Endothelial cell of umbilical vein (primary cell): Measurements from ENCODE around the gene JPH3. TPM values are rescaled to one million over a fixed set of nuclear protein-coding genes. Genes with fewer than 3 reads are reported as not detected.

ENCODE experiments used
- BruUV-seq: library from RNA; stranded (reverse); fragments of 400-500 nt; replicated peaks from 2 replicates; lab custom pipeline; 2021; lab: Mats Ljungman, UMichigan
- CTCF ChIA-PET: fragments of 300-600, 350-600 bp; sonication (Branson Sonifier 250); formaldehyde crosslinking; loops from one replicate; lab custom pipeline; 2021; ENCODE audit warnings: antibody characterized with exemption, inconsistent platforms; lab: Charles Lee
- POLR2A ChIA-PET: fragments of 300-600, 350-600 bp; sonication (Branson Sonifier 250); formaldehyde crosslinking; loops from one replicate; lab custom pipeline; 2021; ENCODE audit warnings: antibody characterized with exemption, inconsistent platforms; lab: Charles Lee
- DNase-seq: peaks from one replicate; pipeline ENCODE4 v3.0.0-alpha.2; 2011; ENCODE audit warnings: low read depth, low spot score
- FAIRE-seq: peaks from 2 replicates; lab custom pipeline; 2011; peaks lifted over from hg19 to GRCh38; lab: Jason Lieb, UNC
- H2AFZ ChIP-seq: 2 replicates; pipeline ENCODE4 v1.6.0; 2012; ENCODE audit warnings: low read depth, low read length, control low read depth, inconsistent platforms
- H3K27ac ChIP-seq: 2 replicates; pipeline ENCODE4 v1.5.1; 2011; ENCODE audit warnings: low read depth, mild to moderate bottlenecking, control low read depth, low read length, moderate library complexity; ENCODE audit not compliant: insufficient read depth
- H3K27me3 ChIP-seq, 2 experiments: 2 replicates each; pipeline versions ENCODE4 v1.6.0 to v1.6.1; 2011; ENCODE audit warnings: low read length in 2 of 2, mixed read lengths in 1 of 2; ENCODE audit not compliant: control insufficient read depth in 2 of 2, insufficient read depth in 2 of 2
- H3K36me3 ChIP-seq, 2 experiments: 2 replicates in 1 of 2; 3 replicates in 1 of 2; pipeline ENCODE4 v1.5.1; 2011; ENCODE audit warnings: low read length in 2 of 2, mild to moderate bottlenecking in 1 of 2, moderate library complexity in 1 of 2; ENCODE audit not compliant: control insufficient read depth in 2 of 2, insufficient read depth in 2 of 2; ENCODE audit errors: extremely low read depth in 1 of 2
- H3K4me1 ChIP-seq: 3 replicates; pipeline ENCODE4 v1.5.1; 2011; ENCODE audit warnings: mild to moderate bottlenecking, low read length; ENCODE audit not compliant: control insufficient read depth, insufficient read depth; ENCODE audit errors: extremely low read depth
- H3K4me2 ChIP-seq: 2 replicates; pipeline ENCODE4 v1.6.1; 2011; ENCODE audit warnings: low read length, control low read depth, mixed read lengths; ENCODE audit not compliant: insufficient read depth
- H3K4me3 ChIP-seq, 3 experiments: fragments of 200-600 bp in 1 of 3; sonication (generic), shearing (Covaris generic) in 1 of 3; replicated peaks in 1 of 3; 2 replicates each; pipeline ENCODE4 v1.5.1; 2011 to 2016; ENCODE audit warnings: control low read depth in 3 of 3, low read length in 3 of 3, mild to moderate bottlenecking in 2 of 3, inconsistent platforms in 1 of 3, low read depth in 1 of 3, moderate library complexity in 1 of 3; ENCODE audit not compliant: insufficient read depth in 1 of 3
- H3K79me2 ChIP-seq: 2 replicates; pipeline ENCODE4 v1.6.0; 2012; ENCODE audit warnings: low read length, inconsistent platforms; ENCODE audit not compliant: control insufficient read depth, insufficient read depth
- H3K9ac ChIP-seq: replicated peaks from 2 replicates; pipeline ENCODE3; 2011; ENCODE audit warnings: low read length, control low read depth; ENCODE audit not compliant: insufficient read depth; ENCODE audit errors: extremely low read depth
- H3K9me1 ChIP-seq: replicated peaks from 3 replicates; pipeline ENCODE4 v1.6.0; 2011; ENCODE audit warnings: mild to moderate bottlenecking, low read length; ENCODE audit not compliant: control insufficient read depth, insufficient read depth; ENCODE audit errors: extremely low read depth
- H3K9me3 ChIP-seq: replicated peaks from 2 replicates; pipeline ENCODE4 v1.5.1; 2012; ENCODE audit warnings: low read length, inconsistent platforms; ENCODE audit not compliant: control insufficient read depth, insufficient read depth
- H4K20me1 ChIP-seq: replicated peaks from 2 replicates; pipeline ENCODE3; 2011; ENCODE audit warnings: mild to moderate bottlenecking, low read length; ENCODE audit not compliant: control insufficient read depth, insufficient read depth; ENCODE audit errors: extremely low read depth
- CTCF ChIP-seq, 2 donors: IDR thresholded peaks; 1 replicate in 1 of 2; 2 replicates in 1 of 2; pipeline ENCODE4 v1.5.1; 2011; ENCODE audit warnings: low read length in 2 of 2, mild to moderate bottlenecking in 2 of 2, moderate library complexity in 2 of 2, control low read depth in 1 of 2, inconsistent platforms in 1 of 2, low read depth in 1 of 2; ENCODE audit not compliant: insufficient read depth in 1 of 2; ENCODE audit errors: extremely low read depth in 1 of 2
- EZH2 ChIP-seq: IDR thresholded peaks from 2 replicates; pipeline ENCODE4 v1.6.1; 2012; ENCODE audit warnings: borderline replicate concordance, low read depth, mild to moderate bottlenecking, moderate library complexity, low read length, inconsistent platforms; ENCODE audit not compliant: severe bottlenecking
- FOS ChIP-seq: IDR thresholded peaks from 2 replicates; pipeline ENCODE4 v1.6.1; 2011; ENCODE audit warnings: mild to moderate bottlenecking, low read length, moderate library complexity, borderline replicate concordance; ENCODE audit not compliant: insufficient read depth
- GATA2 ChIP-seq: IDR thresholded peaks from 2 replicates; pipeline ENCODE4 v1.7.0; 2011; ENCODE audit warnings: low read depth, mild to moderate bottlenecking, moderate library complexity, mixed read lengths, low read length; ENCODE audit not compliant: insufficient read length, insufficient read depth
- JUN ChIP-seq: IDR thresholded peaks from 2 replicates; pipeline ENCODE4 v1.6.1; 2011; ENCODE audit warnings: borderline replicate concordance, low read depth; ENCODE audit not compliant: insufficient read length, insufficient read depth
- MAX ChIP-seq: IDR thresholded peaks from 2 replicates; pipeline ENCODE4 v1.6.1; 2011; ENCODE audit not compliant: insufficient read depth, insufficient read length
- MYC ChIP-seq: IDR thresholded peaks from one replicate; pipeline ENCODE4 v1.6.1; 2011; ENCODE audit warnings: mild to moderate bottlenecking, low read depth, low read length
- POLR2A ChIP-seq: IDR thresholded peaks from 2 replicates; pipeline ENCODE4 v1.6.1; 2012; ENCODE audit warnings: low read depth, mild to moderate bottlenecking, control low read depth, low read length
- POLR2AphosphoS5 ChIP-seq: IDR thresholded peaks from 2 replicates; pipeline ENCODE4 v1.6.1; 2012; ENCODE audit warnings: low read depth, mild to moderate bottlenecking, control low read depth, low read length, moderate library complexity; ENCODE audit not compliant: insufficient read depth
- dilution Hi-C: fragments of 300-500 bp; cut with MboI; formaldehyde crosslinking; loops from one replicate; pipeline ENCODE4 v1.15.0; 2019; ENCODE audit warnings: low sequenced_read_pairs; ENCODE audit not compliant: extremely low pct_ligation_motif_present
- intact Hi-C: fragments of 100-400 bp; cut with micrococcal nuclease; formaldehyde crosslinking; loops from one replicate; pipeline ENCODE4 v1.10.0; 2022
- polyA plus RNA-seq, 4 experiments: library from polyadenylated mRNA; depleted of rRNA in 3 of 4; stranded (reverse) in 3 of 4; unstranded in 1 of 4; fragments of >200 nt; gene quantifications; 2 replicates each; pipeline versions ENCODE4 v1.2.1 to v1.2.3, GENCODE V29; 2011 to 2012; ENCODE audit warnings: missing spikeins in 1 of 4
- total RNA-seq: library from RNA; stranded (reverse); gene quantifications from 2 replicates; pipeline ENCODE4 v1.2.3, GENCODE V29; 2021

The JPH3 gene
- total and polyA plus RNA-seq, 2 donors (not counting 3 experiments of a cell fraction or from before 2014, with no cell fraction given) = 0.22 to 0.30 TPM

- no peaks in the 10 kb centered on the region for H3K9me3 ChIP-seq
- H3K36me3 ChIP-seq = peaks cover 9 to 32% of the 10 kb centered on the region in 2 experiments
- no peaks in the 10 kb centered on the region for H3K9me1 ChIP-seq
- TF ChIP-seq GATA2 = no peak
- CTCF ChIA-PET = interaction anchor here (1.2 kb wide), 1 partner anchor 25 kb away, joined by 4 read pairs; no protein-coding TSS in a partner anchor
- POLR2A ChIA-PET = no interaction called here
- no peaks in the 10 kb centered on the region for H3K4me1 ChIP-seq
- no peak overlapping the region for H3K9ac ChIP-seq
- H3K27me3 ChIP-seq = no peaks in the 10 kb centered on the region
- intact Hi-C loops (no loop called here), dilution Hi-C loops (no loop called here)
- H3K4me3 ChIP-seq = no peak overlapping the region
- no peak for FAIRE-seq
- H3K27ac ChIP-seq = no peak overlapping the region
- BruUV-seq = no TSS peak
- no peak overlapping the region for H2AFZ ChIP-seq
- DNase-seq = no peak
- no peaks in the 10 kb centered on the region for H3K79me2 ChIP-seq
- no peaks in the 10 kb centered on the region for H4K20me1 ChIP-seq
- H3K4me2 ChIP-seq = no peak overlapping the region
Observed at GRCh38 chr16:87744750-87745514, 142.6 kb downstream of the JPH3 start.

- FAIRE-seq = no peak
- Histone ChIP-seq H3K9me1 (no peaks in the 10 kb centered on the region), H3K9ac (no peak overlapping the region), H4K20me1 (no peaks in the 10 kb centered on the region), H3K27me3 (no peaks in the 10 kb centered on the region), H3K4me3 (no peak overlapping the region), H3K9me3 (no peaks in the 10 kb centered on the region), H3K4me2 (no peak overlapping the region), H3K79me2 (no peaks in the 10 kb centered on the region), H3K4me1 (no peaks in the 10 kb centered on the region), H3K27ac (no peak overlapping the region), H2AFZ (no peak overlapping the region), H3K36me3 (peaks cover 14 to 28% of the 10 kb centered on the region in 2 experiments)
- dilution Hi-C loops = no loop called here
- ChIA-PET POLR2A (no interaction called here), CTCF (interaction anchor here (2.1 kb wide), 1 partner anchor 23 kb away, joined by 10 read pairs; no protein-coding TSS in a partner anchor)
- no TSS peak for BruUV-seq
- no peak for DNase-seq
- intact Hi-C loops = no loop called here
- TF ChIP-seq FOS = no peak
- no peak for TF ChIP-seq CTCF (IDR thresholded peaks at IDR 0.05; ENCODE audit: extremely low read depth in 1 of 2, insufficient read depth in 1 of 2, low read depth in 1 of 2, low read length in 2 of 2)
- TF ChIP-seq GATA2 = no peak
- no peak for TF ChIP-seq EZH2
- no peak for TF ChIP-seq MYC
- no peak for TF ChIP-seq POLR2A
- no peak for TF ChIP-seq MAX
- TF ChIP-seq JUN = no peak
- no peak for TF ChIP-seq POLR2AphosphoS5
Observed at GRCh38 chr16:87746178-87746577, 143.9 kb downstream of the JPH3 start.
